ENCODE measurements around the gene BBLN.

GRCh38 chr9:128190516-128191405 is 30.7 kb downstream of the BBLN start:
- TF ChIP-seq CTCF (IDR thresholded peaks at IDR 0.05) (no peak), POLR2A (IDR thresholded peaks at IDR 0.05) (no peak)

Data from transverse colon (tissue), 3 donors.